ENCODE data around the gene CCDC40.

GRCh38 chr17:80122026-80122575 lies 85.7 kb downstream of the CCDC40 start:
- TF ChIP-seq POLR2A (IDR thresholded peaks at IDR 0.05) (no peak), CTCF (IDR thresholded peaks at IDR 0.05) (no peak)

All from thyroid gland (tissue), 4 donors.